ENCODE data around the gene STAG3. TPM values are rescaled to one million over a fixed set of nuclear protein-coding genes. Genes with fewer than 3 reads are reported as not detected.

STAG3 gene
- total and polyA plus RNA-seq, 9 of the 15 experiments (the other 6 are each of a cell fraction or from before 2014, with no cell fraction given), result 0.54 to 2.5 (median 1.7) TPM

DNA sequence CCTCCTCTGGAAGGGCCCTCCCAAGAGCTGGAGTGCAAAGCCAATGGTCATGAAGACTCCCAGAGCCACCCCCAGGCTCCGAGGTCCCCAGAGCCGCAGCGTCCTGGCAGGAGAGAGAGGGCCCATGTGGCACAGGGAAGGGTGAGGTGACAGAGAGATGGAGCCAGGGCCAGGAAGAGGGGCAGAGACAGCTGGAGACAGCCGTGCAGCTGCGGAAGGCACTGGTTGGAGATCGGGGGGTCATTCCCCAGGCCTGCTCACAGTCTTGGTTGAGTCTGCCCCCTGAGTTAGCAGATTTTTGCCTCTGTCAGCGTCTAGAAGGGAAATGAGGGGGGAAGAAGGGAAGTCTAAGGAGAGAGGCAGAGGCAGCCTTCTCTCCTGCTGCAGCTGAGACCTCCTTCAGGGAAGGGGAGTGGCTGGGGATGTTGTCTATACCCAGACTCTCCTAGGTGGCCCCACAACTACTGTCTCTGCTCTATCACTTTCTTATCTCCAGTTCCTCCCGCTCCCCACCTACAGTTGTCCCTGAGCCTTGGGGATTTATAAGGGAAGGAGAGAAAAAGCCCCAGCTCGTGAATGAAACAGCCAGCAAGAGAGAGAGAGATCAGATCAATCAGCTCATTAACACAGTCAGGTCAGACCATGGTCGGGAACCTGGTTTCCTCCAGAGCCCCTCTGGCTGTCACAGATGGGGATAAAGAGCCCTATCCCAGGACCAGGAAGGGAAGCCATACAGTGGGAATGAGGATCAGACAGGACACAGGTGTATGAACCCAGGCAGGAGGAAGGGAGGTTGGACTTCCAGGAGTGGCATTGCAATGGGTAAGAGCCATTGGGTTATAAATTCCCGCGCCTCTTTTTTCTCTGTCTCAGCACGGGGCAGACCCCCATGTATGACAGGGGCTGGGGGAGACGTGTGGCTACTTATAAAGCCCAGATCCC lies 10.5 kb upstream of the STAG3 start:
- in situ Hi-C loops (cut with MboI), result no loop called here
- Histone ChIP-seq H4K20me1 (replicated peaks; ENCODE audit: control insufficient read depth, insufficient read depth, low read length) (no peaks in the 10 kb centered on the region), H3K36me3 (ENCODE audit: control insufficient read depth, insufficient read depth, low read length) (no peaks in the 10 kb centered on the region), H2AFZ (ENCODE audit: low read depth, low read length) (peak overlapping the region; percentile 86), H3K9ac (ENCODE audit: insufficient read depth in 1 of 2, low read depth in 2 of 2, low read length in 2 of 2) (peak overlapping the region; percentile 48 to 90), H3K79me2 (ENCODE audit: control insufficient read depth, insufficient read depth, low read length) (no peaks in the 10 kb centered on the region), H3K4me3 (peak overlapping the region; percentile 32), H3K9me3 (replicated peaks; ENCODE audit: control insufficient read depth, insufficient read depth, low read depth, low read length) (no peaks in the 10 kb centered on the region), H3K4me2 (ENCODE audit: insufficient read depth, low read length) (peak overlapping the region; percentile 91), H3K27me3 (ENCODE audit: control insufficient read depth in 2 of 2, insufficient read depth in 2 of 2, low read length in 2 of 2) (no peaks in the 10 kb centered on the region), H3K4me1 (replicated peaks in 1 of 2; ENCODE audit: control insufficient read depth in 2 of 2, insufficient read depth in 2 of 2, low read length in 2 of 2) (peaks cover 47 to 54% of the 10 kb centered on the region in 2 experiments), H3K27ac (ENCODE audit: extremely low read depth, low read depth, low read length) (peak overlapping the region; percentile 37; the same call in 2 of the 3 replicates), H3K9me1 (ENCODE audit: control insufficient read depth, insufficient read depth, low read length) (no peaks in the 10 kb centered on the region)
- ATAC-seq (peak; percentile 61), FAIRE-seq (peak; percentile 70), DNase-seq (ENCODE audit: extremely low read depth in 1 of 4, low spot score in 3 of 4) (peak; percentile 67 to 77 (median 72))
- ChIA-PET POLR2A (interaction anchor here (0.6 to 1.6 kb wide), 13 partner anchors 8 to 263 kb away, joined by 3 to 15 read pairs (median 3); partner anchors contain the start of genes LAMTOR4 and MEPCE), CTCF (ENCODE audit: low intra/inter-chr PET ratio) (no interaction called here)
- intact Hi-C loops (cut with micrococcal nuclease), result loop anchor here (1.0 kb wide), 1 partner anchor 9 kb away; the partner anchor contains the start of gene TRAPPC14
- BruUV-seq (replicated peaks), result no TSS peak
- WGBS (ENCODE audit: insufficient coverage, low coverage, missing lambda C conversion rate), result 20% methylated on average over 14 of the region's 14 CpGs
- TF ChIP-seq RBM39 (optimal IDR thresholded peaks at IDR 0.05; ENCODE audit: low read depth, low read length) (peak; percentile 4), RBBP5 (IDR thresholded peaks at IDR 0.05; ENCODE audit: borderline replicate concordance, insufficient read depth, low read length, poor library complexity, severe bottlenecking) (peak; percentile 52), ZNF316 (IDR thresholded peaks at IDR 0.05) (peak; percentile 66)
- TF ChIP-seq, protein P1, sequence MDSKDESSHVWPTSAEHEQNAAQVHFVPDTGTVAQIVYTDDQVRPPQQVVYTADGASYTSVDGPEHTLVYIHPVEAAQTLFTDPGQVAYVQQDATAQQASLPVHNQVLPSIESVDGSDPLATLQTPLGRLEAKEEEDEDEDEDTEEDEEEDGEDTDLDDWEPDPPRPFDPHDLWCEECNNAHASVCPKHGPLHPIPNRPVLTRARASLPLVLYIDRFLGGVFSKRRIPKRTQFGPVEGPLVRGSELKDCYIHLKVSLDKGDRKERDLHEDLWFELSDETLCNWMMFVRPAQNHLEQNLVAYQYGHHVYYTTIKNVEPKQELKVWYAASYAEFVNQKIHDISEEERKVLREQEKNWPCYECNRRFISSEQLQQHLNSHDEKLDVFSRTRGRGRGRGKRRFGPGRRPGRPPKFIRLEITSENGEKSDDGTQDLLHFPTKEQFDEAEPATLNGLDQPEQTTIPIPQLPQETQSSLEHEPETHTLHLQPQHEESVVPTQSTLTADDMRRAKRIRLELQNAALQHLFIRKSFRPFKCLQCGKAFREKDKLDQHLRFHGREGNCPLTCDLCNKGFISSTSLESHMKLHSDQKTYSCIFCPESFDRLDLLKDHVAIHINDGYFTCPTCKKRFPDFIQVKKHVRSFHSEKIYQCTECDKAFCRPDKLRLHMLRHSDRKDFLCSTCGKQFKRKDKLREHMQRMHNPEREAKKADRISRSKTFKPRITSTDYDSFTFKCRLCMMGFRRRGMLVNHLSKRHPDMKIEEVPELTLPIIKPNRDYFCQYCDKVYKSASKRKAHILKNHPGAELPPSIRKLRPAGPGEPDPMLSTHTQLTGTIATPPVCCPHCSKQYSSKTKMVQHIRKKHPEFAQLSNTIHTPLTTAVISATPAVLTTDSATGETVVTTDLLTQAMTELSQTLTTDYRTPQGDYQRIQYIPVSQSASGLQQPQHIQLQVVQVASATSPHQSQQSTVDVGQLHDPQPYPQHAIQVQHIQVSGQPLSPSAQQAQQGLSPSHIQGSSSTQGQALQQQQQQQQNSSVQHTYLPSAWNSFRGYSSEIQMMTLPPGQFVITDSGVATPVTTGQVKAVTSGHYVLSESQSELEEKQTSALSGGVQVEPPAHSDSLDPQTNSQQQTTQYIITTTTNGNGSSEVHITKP (IDR thresholded peaks at IDR 0.05; ENCODE audit: partially characterized antibody), result peak; percentile 23
- TF ChIP-seq, protein P2, sequence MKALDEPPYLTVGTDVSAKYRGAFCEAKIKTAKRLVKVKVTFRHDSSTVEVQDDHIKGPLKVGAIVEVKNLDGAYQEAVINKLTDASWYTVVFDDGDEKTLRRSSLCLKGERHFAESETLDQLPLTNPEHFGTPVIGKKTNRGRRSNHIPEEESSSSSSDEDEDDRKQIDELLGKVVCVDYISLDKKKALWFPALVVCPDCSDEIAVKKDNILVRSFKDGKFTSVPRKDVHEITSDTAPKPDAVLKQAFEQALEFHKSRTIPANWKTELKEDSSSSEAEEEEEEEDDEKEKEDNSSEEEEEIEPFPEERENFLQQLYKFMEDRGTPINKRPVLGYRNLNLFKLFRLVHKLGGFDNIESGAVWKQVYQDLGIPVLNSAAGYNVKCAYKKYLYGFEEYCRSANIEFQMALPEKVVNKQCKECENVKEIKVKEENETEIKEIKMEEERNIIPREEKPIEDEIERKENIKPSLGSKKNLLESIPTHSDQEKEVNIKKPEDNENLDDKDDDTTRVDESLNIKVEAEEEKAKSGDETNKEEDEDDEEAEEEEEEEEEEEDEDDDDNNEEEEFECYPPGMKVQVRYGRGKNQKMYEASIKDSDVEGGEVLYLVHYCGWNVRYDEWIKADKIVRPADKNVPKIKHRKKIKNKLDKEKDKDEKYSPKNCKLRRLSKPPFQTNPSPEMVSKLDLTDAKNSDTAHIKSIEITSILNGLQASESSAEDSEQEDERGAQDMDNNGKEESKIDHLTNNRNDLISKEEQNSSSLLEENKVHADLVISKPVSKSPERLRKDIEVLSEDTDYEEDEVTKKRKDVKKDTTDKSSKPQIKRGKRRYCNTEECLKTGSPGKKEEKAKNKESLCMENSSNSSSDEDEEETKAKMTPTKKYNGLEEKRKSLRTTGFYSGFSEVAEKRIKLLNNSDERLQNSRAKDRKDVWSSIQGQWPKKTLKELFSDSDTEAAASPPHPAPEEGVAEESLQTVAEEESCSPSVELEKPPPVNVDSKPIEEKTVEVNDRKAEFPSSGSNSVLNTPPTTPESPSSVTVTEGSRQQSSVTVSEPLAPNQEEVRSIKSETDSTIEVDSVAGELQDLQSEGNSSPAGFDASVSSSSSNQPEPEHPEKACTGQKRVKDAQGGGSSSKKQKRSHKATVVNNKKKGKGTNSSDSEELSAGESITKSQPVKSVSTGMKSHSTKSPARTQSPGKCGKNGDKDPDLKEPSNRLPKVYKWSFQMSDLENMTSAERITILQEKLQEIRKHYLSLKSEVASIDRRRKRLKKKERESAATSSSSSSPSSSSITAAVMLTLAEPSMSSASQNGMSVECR (CRISPR knock-in tag; IDR thresholded peaks at IDR 0.05), result 0 out of 2 replicates have a peak, but pooled peaks have one; percentile 33
- TF ChIP-seq, protein P3, sequence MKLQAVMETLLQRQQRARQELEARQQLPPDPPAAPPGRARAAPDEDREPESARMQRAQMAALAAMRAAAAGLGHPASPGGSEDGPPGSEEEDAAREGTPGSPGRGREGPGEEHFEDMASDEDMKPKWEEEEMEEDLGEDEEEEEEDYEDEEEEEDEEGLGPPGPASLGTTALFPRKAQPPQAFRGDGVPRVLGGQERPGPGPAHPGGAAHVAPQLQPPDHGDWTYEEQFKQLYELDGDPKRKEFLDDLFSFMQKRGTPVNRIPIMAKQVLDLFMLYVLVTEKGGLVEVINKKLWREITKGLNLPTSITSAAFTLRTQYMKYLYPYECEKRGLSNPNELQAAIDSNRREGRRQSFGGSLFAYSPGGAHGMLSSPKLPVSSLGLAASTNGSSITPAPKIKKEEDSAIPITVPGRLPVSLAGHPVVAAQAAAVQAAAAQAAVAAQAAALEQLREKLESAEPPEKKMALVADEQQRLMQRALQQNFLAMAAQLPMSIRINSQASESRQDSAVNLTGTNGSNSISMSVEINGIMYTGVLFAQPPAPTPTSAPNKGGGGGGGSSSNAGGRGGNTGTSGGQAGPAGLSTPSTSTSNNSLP (IDR thresholded peaks at IDR 0.05; ENCODE audit: borderline replicate concordance, low read depth, low read length), result 0 out of 2 replicates have a peak, but pooled peaks have one; percentile 3

All from K562 (cell line).